Measurements from ENCODE around the gene TSPAN8.

DNA sequence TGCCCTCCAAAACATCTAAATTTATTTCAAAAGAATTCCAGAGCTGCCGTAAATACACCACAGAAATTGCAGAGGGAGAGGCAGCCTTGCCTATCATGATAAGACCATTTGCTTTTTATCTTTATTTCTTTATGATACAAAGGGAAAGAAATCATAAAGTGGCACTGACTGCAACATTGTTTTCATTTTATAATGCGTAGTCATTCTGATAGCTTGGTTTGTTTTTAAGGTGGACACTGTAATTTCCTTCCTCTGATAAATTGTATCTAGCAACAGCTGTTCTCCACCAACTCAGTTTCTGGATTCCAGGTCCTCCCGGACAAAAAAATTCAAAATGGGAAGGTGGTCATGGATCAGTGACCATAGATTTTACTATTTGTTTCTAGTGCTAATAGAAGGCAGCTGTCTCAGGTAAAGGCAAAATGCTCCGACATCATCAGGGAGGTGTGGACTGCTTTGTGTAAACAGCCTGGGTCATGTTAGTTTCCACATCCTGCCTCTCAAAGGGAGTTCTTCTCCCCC, 623 bp upstream of the TSPAN8 start:
- TF ChIP-seq, protein P1, sequence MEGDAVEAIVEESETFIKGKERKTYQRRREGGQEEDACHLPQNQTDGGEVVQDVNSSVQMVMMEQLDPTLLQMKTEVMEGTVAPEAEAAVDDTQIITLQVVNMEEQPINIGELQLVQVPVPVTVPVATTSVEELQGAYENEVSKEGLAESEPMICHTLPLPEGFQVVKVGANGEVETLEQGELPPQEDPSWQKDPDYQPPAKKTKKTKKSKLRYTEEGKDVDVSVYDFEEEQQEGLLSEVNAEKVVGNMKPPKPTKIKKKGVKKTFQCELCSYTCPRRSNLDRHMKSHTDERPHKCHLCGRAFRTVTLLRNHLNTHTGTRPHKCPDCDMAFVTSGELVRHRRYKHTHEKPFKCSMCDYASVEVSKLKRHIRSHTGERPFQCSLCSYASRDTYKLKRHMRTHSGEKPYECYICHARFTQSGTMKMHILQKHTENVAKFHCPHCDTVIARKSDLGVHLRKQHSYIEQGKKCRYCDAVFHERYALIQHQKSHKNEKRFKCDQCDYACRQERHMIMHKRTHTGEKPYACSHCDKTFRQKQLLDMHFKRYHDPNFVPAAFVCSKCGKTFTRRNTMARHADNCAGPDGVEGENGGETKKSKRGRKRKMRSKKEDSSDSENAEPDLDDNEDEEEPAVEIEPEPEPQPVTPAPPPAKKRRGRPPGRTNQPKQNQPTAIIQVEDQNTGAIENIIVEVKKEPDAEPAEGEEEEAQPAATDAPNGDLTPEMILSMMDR (IDR thresholded peaks at IDR 0.05): no peak
- no peak for TF ChIP-seq POLR2AphosphoS5 (IDR thresholded peaks at IDR 0.05)
- no peak for TF ChIP-seq POLR2A (IDR thresholded peaks at IDR 0.05)

Measured in sigmoid colon (tissue), 4 donors.